DOHH2 (cell line): ENCODE data around the gene RCL1.

Experiments used
- H3F3A ChIP-seq: fragments of 200-600 bp; sonication (generic), shearing (Covaris generic); 2 replicates; pipeline ENCODE4 v1.6.0; 2016; ENCODE audit warnings: antibody characterized with exemption, mild to moderate bottlenecking; ENCODE audit not compliant: control insufficient read depth, insufficient read depth
- H3K27ac ChIP-seq: fragments of 200-600 bp; sonication (generic); 2 replicates; pipeline ENCODE4 v1.5.1; 2014; ENCODE audit warnings: low read depth, mild to moderate bottlenecking, low read length, moderate library complexity
- H3K27me3 ChIP-seq: fragments of 200-600 bp; sonication (generic); 2 replicates; pipeline ENCODE4 v1.6.1; 2014; ENCODE audit warnings: mild to moderate bottlenecking, low read length, mixed read lengths; ENCODE audit not compliant: control insufficient read depth
- H3K36me3 ChIP-seq: fragments of 200-600 bp; sonication (generic); 2 replicates; pipeline ENCODE4 v1.6.1; 2014; ENCODE audit warnings: mild to moderate bottlenecking, low read length, moderate library complexity, mixed read lengths; ENCODE audit not compliant: control insufficient read depth
- H3K4me1 ChIP-seq: fragments of 200-600 bp; sonication (generic); 2 replicates; pipeline ENCODE4 v1.6.1; 2014; ENCODE audit warnings: mild to moderate bottlenecking, low read length, mixed read lengths; ENCODE audit not compliant: control insufficient read depth
- H3K4me2 ChIP-seq: fragments of 200-600 bp; sonication (generic); 2 replicates; pipeline ENCODE4 v1.6.0; 2014; ENCODE audit warnings: mild to moderate bottlenecking, low read length, moderate library complexity
- H3K4me3 ChIP-seq: fragments of 200-600 bp; sonication (generic); 2 replicates; pipeline ENCODE4 v1.5.1; 2014; ENCODE audit warnings: mild to moderate bottlenecking, low read length, mixed read lengths
- H3K79me2 ChIP-seq: fragments of 200-600 bp; sonication (generic); 2 replicates; pipeline ENCODE4 v1.6.1; 2014; ENCODE audit warnings: mild to moderate bottlenecking, low read length, mixed read lengths; ENCODE audit not compliant: control insufficient read depth
- H3K9me2 ChIP-seq: fragments of 200-600 bp; sonication (generic); replicated peaks from 2 replicates; pipeline ENCODE4 v1.6.1; 2014; ENCODE audit warnings: mild to moderate bottlenecking, low read length, mixed read lengths; ENCODE audit not compliant: control insufficient read depth
- H3K9me3 ChIP-seq: fragments of 200-600 bp; sonication (generic); 2 replicates; pipeline ENCODE4 v1.6.1; 2014; ENCODE audit warnings: antibody characterized with exemption, low read length, mixed read lengths; ENCODE audit not compliant: control insufficient read depth, insufficient read depth
- H4K20me1 ChIP-seq: fragments of 200-600 bp; sonication (generic); 2 replicates; pipeline ENCODE4 v1.6.0; 2014; ENCODE audit warnings: low read depth, mild to moderate bottlenecking, antibody characterized with exemption, low read length, moderate library complexity; ENCODE audit not compliant: control insufficient read depth, insufficient read depth
- EZH2phosphoT487 ChIP-seq: fragments of 200-600 bp; sonication (generic); IDR thresholded peaks from 2 replicates; pipeline ENCODE4 v1.6.1; 2017; ENCODE audit warnings: borderline replicate concordance, mild to moderate bottlenecking, antibody characterized with exemption, low read length, moderate library complexity, mixed read lengths
- TF ChIP-seq, protein P1 (sequence below): fragments of 200-600 bp; sonication (generic); IDR thresholded peaks from one replicate; pipeline ENCODE4 v1.5.1; 2014; ENCODE audit warnings: antibody characterized with exemption, mild to moderate bottlenecking, low read depth, low read length; ENCODE audit not compliant: poor library complexity, severe bottlenecking

RCL1 gene

DNA sequence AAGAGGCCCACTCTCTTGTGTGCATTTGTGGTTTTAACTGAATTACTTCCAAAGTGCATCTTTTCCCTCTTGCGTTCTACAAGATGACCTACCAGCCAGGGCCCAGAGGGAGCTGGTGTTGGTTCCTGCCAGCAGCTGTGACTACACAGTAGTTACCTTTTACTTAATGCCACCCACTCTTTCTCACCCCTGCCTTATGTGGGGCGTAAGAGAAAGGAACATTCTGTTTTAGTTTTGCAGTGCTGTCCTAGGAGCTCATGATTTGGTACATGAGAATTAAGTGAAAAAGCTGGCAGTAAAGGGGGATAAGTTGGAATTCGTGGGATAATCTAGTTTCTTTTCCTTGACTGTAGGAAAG, 45.4 kb downstream of the RCL1 start:
- H3K9me3 ChIP-seq, result no peaks in the 10 kb centered on the region
- no peak for TF ChIP-seq EZH2phosphoT487
- TF ChIP-seq, protein P1, sequence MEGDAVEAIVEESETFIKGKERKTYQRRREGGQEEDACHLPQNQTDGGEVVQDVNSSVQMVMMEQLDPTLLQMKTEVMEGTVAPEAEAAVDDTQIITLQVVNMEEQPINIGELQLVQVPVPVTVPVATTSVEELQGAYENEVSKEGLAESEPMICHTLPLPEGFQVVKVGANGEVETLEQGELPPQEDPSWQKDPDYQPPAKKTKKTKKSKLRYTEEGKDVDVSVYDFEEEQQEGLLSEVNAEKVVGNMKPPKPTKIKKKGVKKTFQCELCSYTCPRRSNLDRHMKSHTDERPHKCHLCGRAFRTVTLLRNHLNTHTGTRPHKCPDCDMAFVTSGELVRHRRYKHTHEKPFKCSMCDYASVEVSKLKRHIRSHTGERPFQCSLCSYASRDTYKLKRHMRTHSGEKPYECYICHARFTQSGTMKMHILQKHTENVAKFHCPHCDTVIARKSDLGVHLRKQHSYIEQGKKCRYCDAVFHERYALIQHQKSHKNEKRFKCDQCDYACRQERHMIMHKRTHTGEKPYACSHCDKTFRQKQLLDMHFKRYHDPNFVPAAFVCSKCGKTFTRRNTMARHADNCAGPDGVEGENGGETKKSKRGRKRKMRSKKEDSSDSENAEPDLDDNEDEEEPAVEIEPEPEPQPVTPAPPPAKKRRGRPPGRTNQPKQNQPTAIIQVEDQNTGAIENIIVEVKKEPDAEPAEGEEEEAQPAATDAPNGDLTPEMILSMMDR, result no peak
- H3K9me2 ChIP-seq, result no peaks in the 10 kb centered on the region
- no peaks in the 10 kb centered on the region for H3F3A ChIP-seq
- H3K36me3 ChIP-seq, result peaks cover 49% of the 10 kb centered on the region
- no peak overlapping the region for H3K4me3 ChIP-seq
- H3K27ac ChIP-seq, result no peak overlapping the region
- H3K4me2 ChIP-seq, result no peak overlapping the region
- no peaks in the 10 kb centered on the region for H3K4me1 ChIP-seq
- H3K79me2 ChIP-seq, result no peaks in the 10 kb centered on the region
- H3K27me3 ChIP-seq, result no peaks in the 10 kb centered on the region
- H4K20me1 ChIP-seq, result 0 out of 2 replicates have a peak, but pooled peaks cover 3% of the 10 kb centered on the region

DNA sequence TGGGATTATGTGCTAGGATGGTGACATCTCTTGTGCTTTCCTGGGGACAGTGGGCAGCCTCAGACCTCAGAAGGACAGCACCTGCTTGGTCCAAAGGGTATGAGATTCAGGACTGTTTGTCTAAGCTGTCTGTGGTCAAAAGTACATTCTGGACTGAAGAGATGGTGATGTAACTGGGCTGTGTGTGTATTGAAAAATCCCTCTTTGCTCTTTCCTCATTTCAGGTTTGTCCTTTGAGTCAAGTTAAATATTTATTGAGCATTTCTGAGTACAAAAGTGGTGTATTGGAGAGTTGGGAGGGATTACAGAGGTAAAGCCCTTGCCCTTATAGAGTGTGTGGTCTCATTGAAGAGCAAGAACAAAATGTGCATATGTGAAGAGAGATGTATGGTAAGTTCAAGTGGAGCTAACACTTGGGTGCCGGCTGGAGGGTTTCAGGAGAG, 46.7 kb downstream of the RCL1 start:
- H3K4me1 ChIP-seq, result no peaks in the 10 kb centered on the region
- no peaks in the 10 kb centered on the region for H3K9me2 ChIP-seq
- peaks cover 44% of the 10 kb centered on the region for H3K36me3 ChIP-seq
- H3K4me2 ChIP-seq, result no peak overlapping the region
- H3K4me3 ChIP-seq, result no peak overlapping the region
- H4K20me1 ChIP-seq, result no peaks in the 10 kb centered on the region
- H3K27me3 ChIP-seq, result no peaks in the 10 kb centered on the region
- H3K27ac ChIP-seq, result no peak overlapping the region
- TF ChIP-seq, protein P1, result no peak
- no peak for TF ChIP-seq EZH2phosphoT487
- H3K79me2 ChIP-seq, result no peaks in the 10 kb centered on the region
- H3K9me3 ChIP-seq, result no peaks in the 10 kb centered on the region
- H3F3A ChIP-seq, result no peaks in the 10 kb centered on the region

DNA sequence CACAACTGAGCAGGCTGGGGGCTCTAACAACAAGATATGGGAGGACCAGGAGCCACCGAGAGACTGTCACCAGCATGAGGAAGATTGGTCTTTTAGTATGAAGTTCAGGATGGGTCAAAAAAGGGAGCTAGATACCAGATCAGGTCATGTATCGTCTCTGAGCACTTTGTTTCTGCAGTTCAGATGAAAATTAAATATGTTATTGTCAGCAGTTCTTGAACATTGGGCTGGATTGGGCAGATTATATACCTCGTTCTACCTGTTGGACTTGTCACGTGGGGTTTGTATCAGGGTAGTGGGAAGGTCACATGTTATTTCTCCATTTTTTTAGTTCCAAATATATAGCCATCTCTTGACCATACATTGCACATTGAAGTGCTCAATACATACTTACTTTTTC, 47.3 kb downstream of the RCL1 start:
- H3K9me2 ChIP-seq, result no peaks in the 10 kb centered on the region
- no peaks in the 10 kb centered on the region for H3K79me2 ChIP-seq
- H3K4me3 ChIP-seq, result no peak overlapping the region
- TF ChIP-seq, protein P1, result no peak
- no peak for TF ChIP-seq EZH2phosphoT487
- no peak overlapping the region for H3K27ac ChIP-seq
- H3K9me3 ChIP-seq, result no peaks in the 10 kb centered on the region
- H3K4me1 ChIP-seq, result no peaks in the 10 kb centered on the region
- no peaks in the 10 kb centered on the region for H4K20me1 ChIP-seq
- H3F3A ChIP-seq, result no peaks in the 10 kb centered on the region
- no peak overlapping the region for H3K4me2 ChIP-seq
- peaks cover 48% of the 10 kb centered on the region for H3K36me3 ChIP-seq
- H3K27me3 ChIP-seq, result no peaks in the 10 kb centered on the region

DNA sequence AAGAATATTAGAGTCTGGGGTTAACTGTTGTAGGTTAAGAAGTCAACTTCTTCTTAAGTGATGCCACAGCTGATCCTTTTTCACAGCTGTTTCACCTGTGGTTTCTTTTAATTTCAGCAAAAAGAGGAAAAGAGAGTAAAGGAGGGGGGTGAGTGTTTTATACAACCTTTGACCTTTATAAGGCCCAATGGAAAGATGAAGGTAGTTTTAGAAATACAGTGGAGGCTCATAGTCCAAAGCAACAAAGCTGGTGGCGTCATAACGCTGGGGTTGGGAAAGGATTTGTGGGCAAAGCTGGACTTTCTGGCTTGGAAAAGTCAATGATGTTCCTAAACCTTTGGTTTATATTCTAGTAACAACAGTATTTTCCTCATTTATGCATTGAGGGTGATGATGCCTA, 49.5 kb downstream of the RCL1 start:
- Histone ChIP-seq H3K4me2 (no peak overlapping the region), H3K4me3 (no peak overlapping the region), H3K27me3 (no peaks in the 10 kb centered on the region), H3K9me2 (no peaks in the 10 kb centered on the region), H4K20me1 (no peaks in the 10 kb centered on the region), H3K4me1 (no peaks in the 10 kb centered on the region), H3K79me2 (no peaks in the 10 kb centered on the region), H3K27ac (no peak overlapping the region), H3F3A (no peaks in the 10 kb centered on the region), H3K9me3 (no peaks in the 10 kb centered on the region), H3K36me3 (peaks cover 54% of the 10 kb centered on the region)
- TF ChIP-seq, protein P1, result no peak
